IMR-90 (cell line): Measurements from ENCODE around the gene ATP10A. TPM values are rescaled to one million over a fixed set of nuclear protein-coding genes. Genes with fewer than 3 reads are reported as not detected.

Source experiments
- ATAC-seq: fragments of 200-7000 bp; cut with Tn5 transposase; 2 replicates; pipeline ENCODE4 v1.9.1; 2020; ENCODE audit warnings: low read depth, mild to moderate bottlenecking, moderate library complexity
- BruUV-seq: library from RNA; stranded (reverse); fragments of 400-500 nt; replicated peaks from 2 replicates; lab custom pipeline; 2021; lab: Mats Ljungman, UMichigan
- CTCF ChIA-PET: fragments of 300-600 bp; formaldehyde crosslinking; extraction: SDS; loops from one replicate; lab custom pipeline; 2021; ENCODE audit warnings: antibody characterized with exemption; lab: Yijun Ruan, JAX
- POLR2A ChIA-PET: fragments of 300-600 bp; sonication (Branson Sonifier 250); formaldehyde crosslinking; loops from one replicate; lab custom pipeline; 2022; ENCODE audit warnings: antibody characterized with exemption; ENCODE audit not compliant: unreplicated experiment; lab: Charles Lee
- DNase-seq: peaks from one replicate; pipeline ENCODE4 v3.0.0; 2013
- H2AFZ ChIP-seq: replicated peaks from 2 replicates; pipeline ENCODE3; 2013; ENCODE audit warnings: low read length, mild to moderate bottlenecking; ENCODE audit not compliant: poor library complexity
- H2AK5ac ChIP-seq: 2 replicates; pipeline ENCODE4 v1.6.1; 2013; ENCODE audit warnings: low read depth, low read length, inconsistent platforms
- H2AK9ac ChIP-seq: replicated peaks from 2 replicates; pipeline ENCODE3; 2013; ENCODE audit warnings: mild to moderate bottlenecking, low read depth, low read length, moderate library complexity; ENCODE audit not compliant: poor library complexity
- H2BK120ac ChIP-seq: 2 replicates; pipeline ENCODE4 v1.6.1; 2013; ENCODE audit warnings: low read depth, low read length, inconsistent platforms
- H2BK15ac ChIP-seq: 3 replicates; pipeline ENCODE4 v1.6.1; 2013; ENCODE audit warnings: low read depth, low read length, inconsistent platforms
- H2BK20ac ChIP-seq: 2 replicates; pipeline ENCODE4 v1.6.1; 2013; ENCODE audit warnings: low read depth, mild to moderate bottlenecking, inconsistent platforms, low read length, moderate library complexity
- H2BK5ac ChIP-seq: 2 replicates; pipeline ENCODE4 v1.6.1; 2013; ENCODE audit warnings: mild to moderate bottlenecking, low read depth, low read length, inconsistent platforms; ENCODE audit not compliant: poor library complexity, severe bottlenecking
- H3K14ac ChIP-seq: replicated peaks from 2 replicates; pipeline ENCODE4 v1.6.1; 2013; ENCODE audit warnings: low read depth, low read length, inconsistent platforms
- H3K18ac ChIP-seq: 2 replicates; pipeline ENCODE4 v1.6.1; 2013; ENCODE audit warnings: low read depth, low read length, control low read depth
- H3K23ac ChIP-seq: 2 replicates; pipeline ENCODE4 v1.6.1; 2013; ENCODE audit warnings: low read depth, low read length, inconsistent platforms
- H3K27ac ChIP-seq: 2 replicates; pipeline ENCODE4 v1.5.1; 2013; ENCODE audit warnings: mild to moderate bottlenecking, control low read depth, low read length; ENCODE audit not compliant: insufficient read depth
- H3K27me3 ChIP-seq: 2 replicates; pipeline ENCODE4 v1.6.1; 2013; ENCODE audit warnings: low read length; ENCODE audit not compliant: control insufficient read depth, insufficient read depth
- H3K36me3 ChIP-seq: 2 replicates; pipeline ENCODE4 v1.6.1; 2013; ENCODE audit warnings: low read length, mixed read lengths; ENCODE audit not compliant: control insufficient read depth, insufficient read depth
- H3K4ac ChIP-seq: 2 replicates; pipeline ENCODE4 v1.6.1; 2013; ENCODE audit warnings: low read depth, low read length, inconsistent platforms
- H3K4me1 ChIP-seq: 2 replicates; pipeline ENCODE4 v1.6.1; 2013; ENCODE audit warnings: low read length, mixed read lengths; ENCODE audit not compliant: control insufficient read depth, insufficient read depth
- H3K4me2 ChIP-seq: 2 replicates; pipeline ENCODE4 v1.6.1; 2013; ENCODE audit warnings: low read depth, mild to moderate bottlenecking, control low read depth, low read length, moderate library complexity
- H3K4me3 ChIP-seq: 2 replicates; pipeline ENCODE4 v1.5.1; 2013; ENCODE audit warnings: low read depth, mild to moderate bottlenecking, control low read depth, low read length, moderate library complexity; ENCODE audit not compliant: insufficient read depth
- H3K56ac ChIP-seq: 2 replicates; pipeline ENCODE4 v1.6.1; 2013; ENCODE audit warnings: low read length, inconsistent platforms; ENCODE audit not compliant: insufficient read depth; ENCODE audit errors: extremely low read depth
- H3K79me1 ChIP-seq, 2 experiments: 2 replicates each; pipeline ENCODE4 v1.6.1; 2013; ENCODE audit warnings: low read length in 2 of 2, inconsistent platforms in 1 of 2, low read depth in 1 of 2
- H3K9ac ChIP-seq: 2 replicates; pipeline ENCODE4 v1.6.1; 2013; ENCODE audit warnings: low read depth, low read length, control low read depth
- H3K9me1 ChIP-seq: 2 replicates; pipeline ENCODE4 v1.6.1; 2013; ENCODE audit warnings: low read length, inconsistent platforms; ENCODE audit not compliant: insufficient read depth
- H3K9me3 ChIP-seq: 2 replicates; pipeline ENCODE4 v1.6.1; 2013; ENCODE audit warnings: low read length; ENCODE audit not compliant: control insufficient read depth, insufficient read depth
- H4K20me1 ChIP-seq: 2 replicates; pipeline ENCODE4 v1.6.1; 2013; ENCODE audit warnings: low read length, inconsistent platforms; ENCODE audit not compliant: insufficient read depth
- H4K5ac ChIP-seq: 2 replicates; pipeline ENCODE4 v1.6.1; 2013; ENCODE audit warnings: mild to moderate bottlenecking, low read depth, low read length, control low read depth
- H4K8ac ChIP-seq, 2 experiments: 2 replicates each; pipeline ENCODE4 v1.6.1; 2013; ENCODE audit warnings: low read depth in 2 of 2, low read length in 2 of 2, control low read depth in 1 of 2, inconsistent platforms in 1 of 2
- H4K91ac ChIP-seq: 2 replicates; pipeline ENCODE4 v1.6.1; 2013; ENCODE audit warnings: low read depth, low read length, inconsistent platforms; ENCODE audit not compliant: insufficient read depth
- CHD1 ChIP-seq: IDR thresholded peaks from 2 replicates; pipeline ENCODE4 v1.6.1; 2012; ENCODE audit warnings: low read depth, low read length, improper control_type of control experiment
- MAZ ChIP-seq: IDR thresholded peaks from 2 replicates; pipeline ENCODE4 v1.6.1; 2012; ENCODE audit warnings: low read depth, mild to moderate bottlenecking, low read length, improper control_type of control experiment, moderate library complexity, borderline replicate concordance
- NFE2L2 ChIP-seq: fragments of 150-350 bp; IDR thresholded peaks from 2 replicates; pipeline ENCODE4 v1.6.1; 2016; ENCODE audit warnings: low read depth, mild to moderate bottlenecking, low read length
- POLR2A ChIP-seq: IDR thresholded peaks from 2 replicates; pipeline ENCODE4 v1.6.1; 2012; ENCODE audit warnings: mild to moderate bottlenecking, low read depth, low read length
- RAD21 ChIP-seq: IDR thresholded peaks from 2 replicates; pipeline ENCODE4 v1.6.1; 2012; ENCODE audit warnings: low read length, improper control_type of control experiment
- RCOR1 ChIP-seq: IDR thresholded peaks from 2 replicates; pipeline ENCODE4 v1.6.1; 2012; ENCODE audit warnings: mild to moderate bottlenecking, low read length, improper control_type of control experiment; ENCODE audit not compliant: insufficient replicate concordance
- USF2 ChIP-seq: fragments of 150-350 bp; IDR thresholded peaks from 2 replicates; pipeline ENCODE4 v1.6.1; 2017; ENCODE audit warnings: mild to moderate bottlenecking, antibody characterized with exemption, low read length, low read depth
- WGBS, 2 experiments: methylation state at CpG; one replicate each; pipeline versions ENCODE4 v1.1.5 to v1.1.7; 2013; ENCODE audit warnings: missing lambda C conversion rate in 2 of 2; ENCODE audit not compliant: insufficient read length in 1 of 2; ENCODE audit errors: extremely low coverage in 2 of 2; 5-methylcytosine and 5-hydroxymethylcytosine counted together
- dilution Hi-C: fragments of 300-500 bp; cut with HindIII; formaldehyde crosslinking; loops from one replicate; pipeline ENCODE4 v1.14.3; 2018; ENCODE audit warnings: low sequenced_read_pairs; ENCODE audit not compliant: unreplicated experiment
- in situ Hi-C: fragments of 300-500 bp; cut with MboI; formaldehyde crosslinking; loops from 3 replicates; pipeline ENCODE4 v1.14.3; 2019; ENCODE audit warnings: low sequenced_read_pairs, inconsistent platforms, mixed read lengths
- intact Hi-C: fragments of 100-400 bp; cut with micrococcal nuclease; formaldehyde crosslinking; loops from 2 replicates; pipeline ENCODE4 v1.10.0; 2022
- polyA plus RNA-seq, 3 experiments: library from polyadenylated mRNA; depleted of rRNA; stranded (reverse); fragments of >200 nt; gene quantifications; 2 replicates each; pipeline ENCODE4 v1.2.3, GENCODE V29; 2012; ENCODE audit warnings: low replicate concordance in 1 of 3
- total RNA-seq: library from RNA; depleted of rRNA; stranded (reverse); fragments of >200 nt; gene quantifications from 2 replicates; pipeline ENCODE4 v1.2.3, GENCODE V29; 2012

The ATP10A gene
- total and polyA plus RNA-seq, 2 of the 4 experiments (the other 2 are of a cell fraction), result 13.8 to 16.0 TPM

GRCh38 chr15:25848325-25848724, 14.8 kb downstream of the ATP10A start:
- POLR2A ChIA-PET, result no interaction called here
- WGBS, 2 experiments, result 96% methylated on average over 4 of the region's 8 CpGs; no CpG with 5 or more reads in 1 of the 2 experiments
- Histone ChIP-seq H3K23ac (no peak overlapping the region), H4K5ac (no peak overlapping the region), H3K9me3 (no peaks in the 10 kb centered on the region), H4K8ac (no peak overlapping the region), H2BK15ac (no peak overlapping the region; the same call in 2 of the 3 replicates), H3K9ac (no peak overlapping the region), H2BK5ac (no peak overlapping the region), H4K91ac (no peak overlapping the region), H3K79me1 (peaks cover 24 to 79% of the 10 kb centered on the region in 2 experiments; a peak in 3 of 4 replicates), H3K4me1 (peaks cover 23% of the 10 kb centered on the region), H3K27me3 (no peaks in the 10 kb centered on the region), H3K9me1 (peaks cover 35% of the 10 kb centered on the region), H4K20me1 (no peaks in the 10 kb centered on the region; the same call in 1 of the 2 replicates), H2AK9ac (no peak overlapping the region), H3K4me3 (no peak overlapping the region), H3K36me3 (no peaks in the 10 kb centered on the region), H2BK20ac (no peak overlapping the region), H3K4me2 (no peak overlapping the region), H2AFZ (no peak overlapping the region), H3K14ac (no peak overlapping the region), H2BK120ac (no peak overlapping the region), H3K56ac (no peak overlapping the region), H3K18ac (no peak overlapping the region), H3K27ac (no peak overlapping the region), H2AK5ac (peak overlapping the region; percentile 45; the same call in 1 of the 2 replicates), H3K4ac (peak overlapping the region; percentile 39)
- TF ChIP-seq RCOR1, result no peak
- no peak for TF ChIP-seq MAZ
- TF ChIP-seq USF2, result no peak
- TF ChIP-seq POLR2A, result no peak
- no peak for TF ChIP-seq NFE2L2
- no peak for TF ChIP-seq RAD21
- no peak for TF ChIP-seq CHD1
- CTCF ChIA-PET, result interaction anchor here (0.6 to 1.4 kb wide), 3 partner anchors 10 to 85 kb away, joined by 3 to 4 read pairs (median 3); no protein-coding TSS in a partner anchor
- intact Hi-C loops (no loop called here), dilution Hi-C loops (no loop called here), in situ Hi-C loops (no loop called here)
- BruUV-seq, result no TSS peak
- DNase-seq, result no peak
- ATAC-seq, result no peak
